NCI-H2029 treated with DMSO at 0.1 percent for 48 hours (cell line): ENCODE results near the gene NTHL1.
"Not testable (repeated sequence)": the region's sequence is repeated elsewhere in the genome, so short reads cannot be mapped to it uniquely, and the experiment has no call there.

Experiments
- DNase-seq: peaks from one replicate; lab custom pipeline; 2025; lab: John Stamatoyannopoulos, UW

NTHL1 gene

GRCh38 chr16:2028146-2028545 is 19.5 kb downstream of the NTHL1 start:
- no peak for DNase-seq

- no peak for DNase-seq
These were observed 20.3 kb downstream of the NTHL1 start for GRCh38 chr16:2027024-2028010.

- no peak for DNase-seq
These were observed 21.1 kb downstream of the NTHL1 start, which contains the start of gene NHERF2 for GRCh38 chr16:2026461-2027023. NHERF2 (plus strand) TSS chr16:2026902; CDS start chr16:2027006, 104 bp downstream.

GRCh38 chr16:2025878-2026460 is 21.7 kb downstream of the NTHL1 start:
- DNase-seq: no peak

- DNase-seq: no peak
These were observed 22.4 kb downstream of the NTHL1 start for GRCh38 chr16:2025251-2025650.

GRCh38 chr16:2024032-2024420 is 23.6 kb downstream of the NTHL1 start:
- no peak for DNase-seq

GRCh38 chr16:2023092-2024031 is 24.3 kb downstream of the NTHL1 start:
- DNase-seq: peak; percentile 63

GRCh38 chr16:2022723-2023091 is 24.9 kb downstream of the NTHL1 start:
- no peak for DNase-seq

- no peak for DNase-seq
These were observed 27.5 kb downstream of the NTHL1 start for GRCh38 chr16:2019921-2020831.

- no peak for DNase-seq
These were observed 28.1 kb downstream of the NTHL1 start, which contains the start of gene NPW for GRCh38 chr16:2019518-2019920. NPW (plus strand) TSS chr16:2019785.

- DNase-seq: no peak
These were observed 31.2 kb downstream of the NTHL1 start for GRCh38 chr16:2016407-2016922.

GRCh38 chr16:2015947-2016208 is 31.8 kb downstream of the NTHL1 start:
- DNase-seq: no peak

GRCh38 chr16:2015117-2015946 is 32.3 kb downstream of the NTHL1 start:
- no peak for DNase-seq

GRCh38 chr16:2013527-2013926 is 34.1 kb downstream of the NTHL1 start:
- DNase-seq: no peak

GRCh38 chr16:2011726-2012125 is 35.9 kb downstream of the NTHL1 start:
- DNase-seq: not testable (repeated sequence)

GRCh38 chr16:2009791-2010510 is 37.7 kb downstream of the NTHL1 start, which contains the start of gene ZNF598:
ZNF598 (minus strand) TSS chr16:2009821.
- DNase-seq: peak; percentile 26

GRCh38 chr16:2009164-2009711 is 38.4 kb downstream of the NTHL1 start:
- DNase-seq: no peak

- DNase-seq: no peak
These were observed 38.9 kb downstream of the NTHL1 start for GRCh38 chr16:2008631-2009163.
